ENCODE data around the gene FAM13A. TPM values are rescaled to one million over a fixed set of nuclear protein-coding genes. Genes with fewer than 3 reads are reported as not detected.

FAM13A gene
- total RNA-seq, 2 donors from 2014 or later, result 2.2 to 6.6 TPM

GRCh38 chr4:88991746-88992145 lies 65.2 kb downstream of the FAM13A start:
- Mint-ChIP-seq H3K36me3 (no peaks in the 10 kb centered on the region), H3K9me3 (no peaks in the 10 kb centered on the region), H3K27ac (no peak overlapping the region)
- ATAC-seq (no peak), DNase-seq (ENCODE audit: low spot score in 2 of 2) (no peak)

- Mint-ChIP-seq H3K27ac (no peak overlapping the region), H3K9me3 (no peaks in the 10 kb centered on the region), H3K36me3 (no peaks in the 10 kb centered on the region)
Measured at GRCh38 chr4:88989990-88990389, 67.0 kb downstream of the FAM13A start.

GRCh38 chr4:88985088-88985773 lies 71.8 kb downstream of the FAM13A start:
- Mint-ChIP-seq H3K27ac (no peak overlapping the region), H3K36me3 (no peaks in the 10 kb centered on the region), H3K9me3 (no peaks in the 10 kb centered on the region)
- DNase-seq (ENCODE audit: low spot score in 2 of 2), result no peak
- ATAC-seq, result no peak

More at GRCh38 chr4:88989990-88990389, 67.0 kb downstream of the FAM13A start:
- ATAC-seq, result no peak
- no peak for DNase-seq (ENCODE audit: low spot score in 2 of 2)

GRCh38 chr4:88982757-88983156 lies 74.2 kb downstream of the FAM13A start:
- ATAC-seq (no peak), DNase-seq (ENCODE audit: low spot score in 2 of 2) (no peak)
- H3K9me3 Mint-ChIP-seq, result no peaks in the 10 kb centered on the region
- no peak overlapping the region for H3K27ac Mint-ChIP-seq
- H3K36me3 Mint-ChIP-seq, result no peaks in the 10 kb centered on the region

- ATAC-seq (no peak), DNase-seq (ENCODE audit: low spot score in 2 of 2) (no peak)
- H3K36me3 Mint-ChIP-seq, result no peaks in the 10 kb centered on the region
- H3K27ac Mint-ChIP-seq, result no peak overlapping the region
- H3K9me3 Mint-ChIP-seq, result no peaks in the 10 kb centered on the region
Measured at GRCh38 chr4:88981993-88982392, 75.0 kb downstream of the FAM13A start.

GRCh38 chr4:88981556-88981955 lies 75.4 kb downstream of the FAM13A start:
- Mint-ChIP-seq H3K9me3 (no peaks in the 10 kb centered on the region), H3K27ac (no peak overlapping the region), H3K36me3 (no peaks in the 10 kb centered on the region)
- DNase-seq (ENCODE audit: low spot score in 2 of 2) (no peak), ATAC-seq (no peak)

GRCh38 chr4:88979276-88979675 lies 77.7 kb downstream of the FAM13A start:
- no peak for DNase-seq (ENCODE audit: low spot score in 2 of 2)
- no peaks in the 10 kb centered on the region for H3K36me3 Mint-ChIP-seq
- ATAC-seq, result no peak
- no peaks in the 10 kb centered on the region for H3K9me3 Mint-ChIP-seq
- H3K27ac Mint-ChIP-seq, result no peak overlapping the region

GRCh38 chr4:88976775-88977035 lies 80.3 kb downstream of the FAM13A start:
- Mint-ChIP-seq H3K9me3 (peaks cover 6 to 7% of the 10 kb centered on the region in 2 donors), H3K27ac (no peak overlapping the region), H3K36me3 (peaks cover 0 to 12% of the 10 kb centered on the region in 2 donors)
- ATAC-seq, result no peak
- no peak for DNase-seq (ENCODE audit: low spot score in 2 of 2)

- H3K27ac Mint-ChIP-seq, result no peak overlapping the region
- peaks cover 0 to 12% of the 10 kb centered on the region in 2 donors for H3K36me3 Mint-ChIP-seq
- no peak for ATAC-seq
- DNase-seq (ENCODE audit: low spot score in 2 of 2), result no peak
- peaks cover 6 to 7% of the 10 kb centered on the region in 2 donors for H3K9me3 Mint-ChIP-seq
Measured at GRCh38 chr4:88975958-88976774, 80.8 kb downstream of the FAM13A start.

GRCh38 chr4:88971536-88971935 lies 85.4 kb downstream of the FAM13A start:
- H3K36me3 Mint-ChIP-seq, result peaks cover 0 to 12% of the 10 kb centered on the region in 2 donors
- DNase-seq (ENCODE audit: low spot score in 2 of 2) (no peak), ATAC-seq (no peak)
- H3K9me3 Mint-ChIP-seq, result peaks cover 6 to 7% of the 10 kb centered on the region in 2 donors
- H3K27ac Mint-ChIP-seq, result no peak overlapping the region

- Mint-ChIP-seq H3K36me3 (peaks cover 0 to 12% of the 10 kb centered on the region in 2 donors), H3K27ac (no peak overlapping the region), H3K9me3 (peaks cover 6 to 10% of the 10 kb centered on the region in 2 donors)
- DNase-seq (ENCODE audit: low spot score in 2 of 2) (no peak), ATAC-seq (no peak)
Measured at GRCh38 chr4:88969746-88970145, 87.2 kb downstream of the FAM13A start.

- H3K27ac Mint-ChIP-seq, result no peak overlapping the region
- ATAC-seq, result no peak
Measured at GRCh38 chr4:88969271-88969670, 87.7 kb downstream of the FAM13A start.

GRCh38 chr4:88967883-88968331 lies 89.1 kb downstream of the FAM13A start:
- ATAC-seq (no peak), DNase-seq (ENCODE audit: low spot score in 2 of 2) (no peak)
- peaks cover 0 to 3% of the 10 kb centered on the region in 2 donors for H3K36me3 Mint-ChIP-seq
- H3K9me3 Mint-ChIP-seq, result peaks cover 0 to 3% of the 10 kb centered on the region in 2 donors
- no peak overlapping the region for H3K27ac Mint-ChIP-seq

More at GRCh38 chr4:88969271-88969670, 87.7 kb downstream of the FAM13A start:
- DNase-seq (ENCODE audit: low spot score in 2 of 2), result no peak
- Mint-ChIP-seq H3K36me3 (peaks cover 0 to 12% of the 10 kb centered on the region in 2 donors), H3K9me3 (peaks cover 6 to 10% of the 10 kb centered on the region in 2 donors)

- Mint-ChIP-seq H3K36me3 (no peaks in the 10 kb centered on the region), H3K9me3 (peaks cover 0 to 6% of the 10 kb centered on the region in 2 donors), H3K27ac (no peak overlapping the region)
- DNase-seq (ENCODE audit: low spot score in 2 of 2), result no peak
- ATAC-seq, result no peak
Measured at GRCh38 chr4:88965053-88965452, 91.9 kb downstream of the FAM13A start.

GRCh38 chr4:88964450-88964849 lies 92.5 kb downstream of the FAM13A start:
- DNase-seq (ENCODE audit: low spot score in 2 of 2) (no peak), ATAC-seq (peak; percentile 88 to 98)
- Mint-ChIP-seq H3K9me3 (peaks cover 2 to 6% of the 10 kb centered on the region in 2 donors), H3K36me3 (peaks cover 0 to 2% of the 10 kb centered on the region in 2 donors), H3K27ac (no peak overlapping the region)

- DNase-seq (ENCODE audit: low spot score in 2 of 2) (no peak), ATAC-seq (peak in 1 of 2 donors; percentile 64)
- no peak overlapping the region for H3K27ac Mint-ChIP-seq
- peaks cover 4 to 6% of the 10 kb centered on the region in 2 donors for H3K9me3 Mint-ChIP-seq
- H3K36me3 Mint-ChIP-seq, result peaks cover 0 to 5% of the 10 kb centered on the region in 2 donors
Measured at GRCh38 chr4:88963817-88964216, 93.2 kb downstream of the FAM13A start.

- Mint-ChIP-seq H3K27ac (no peak overlapping the region), H3K36me3 (peaks cover 0 to 5% of the 10 kb centered on the region in 2 donors), H3K9me3 (peaks cover 4 to 6% of the 10 kb centered on the region in 2 donors)
- DNase-seq (ENCODE audit: low spot score in 2 of 2) (no peak), ATAC-seq (no peak)
Measured at GRCh38 chr4:88962396-88962795, 94.6 kb downstream of the FAM13A start.
